CD4-positive, CD25-positive, alpha-beta regulatory T cell (primary cell): ENCODE results near the gene PREB. TPM values are rescaled to one million over a fixed set of nuclear protein-coding genes. Genes with fewer than 3 reads are reported as not detected.
A peak's percentile ranks its signal among the peaks of the same experiment; 100 is the strongest.
"Not testable (repeated sequence)": the region's sequence is repeated elsewhere in the genome, so short reads cannot be mapped to it uniquely, and the experiment has no call there.

Experiments used
- ATAC-seq, 2 donors: fragments of 150-1000 bp; cut with Tn5 transposase; one replicate each; pipeline ENCODE4 v1.10.0; 2021; ENCODE audit warnings: low read depth in 2 of 2, moderate number of reproducible peaks in 2 of 2, moderate library complexity in 1 of 2
- DNase-seq, 3 donors: peaks; one replicate each; pipeline versions ENCODE4 v3.0.0 to v3.0.0-alpha.2; 2012 to 2022; ENCODE audit warnings: mixed read lengths in 1 of 3
- H3K27ac ChIP-seq: one replicate; pipeline ENCODE4 v1.7.0; 2013; ENCODE audit warnings: mild to moderate bottlenecking, low read length; ENCODE audit not compliant: insufficient read depth, poor library complexity, severe bottlenecking
- H3K27me3 ChIP-seq: one replicate; pipeline ENCODE4 v1.7.0; 2013; ENCODE audit warnings: low read length; ENCODE audit not compliant: control insufficient read depth, insufficient read depth
- H3K36me3 ChIP-seq: one replicate; pipeline ENCODE4 v1.7.0; 2013; ENCODE audit warnings: mild to moderate bottlenecking, low read length, moderate library complexity; ENCODE audit not compliant: control insufficient read depth, insufficient read depth
- H3K4me1 ChIP-seq: 2 replicates; pipeline ENCODE4 v1.7.0; 2013; ENCODE audit warnings: mild to moderate bottlenecking, low read length; ENCODE audit not compliant: insufficient read depth, control insufficient read depth, poor library complexity, severe bottlenecking
- H3K4me3 ChIP-seq: one replicate; pipeline ENCODE4 v1.7.0; 2013; ENCODE audit warnings: low read depth, mild to moderate bottlenecking, low read length, moderate library complexity
- H3K9me3 ChIP-seq, 2 experiments: 1 replicate in 1 of 2; 2 replicates in 1 of 2; pipeline ENCODE4 v1.7.0; 2013; ENCODE audit warnings: low read length in 2 of 2, mild to moderate bottlenecking in 1 of 2, moderate library complexity in 1 of 2; ENCODE audit not compliant: control insufficient read depth in 2 of 2
- H3K27ac Mint-ChIP-seq, 3 donors: one replicate each; pipeline ENCODE4 v1.8.0; 2020 to 2022; ENCODE audit warnings: mild to moderate bottlenecking in 3 of 3, mixed read lengths in 3 of 3, moderate library complexity in 2 of 3
- H3K27me3 Mint-ChIP-seq: one replicate; pipeline ENCODE4 v1.8.0; 2022; ENCODE audit warnings: mild to moderate bottlenecking, mixed read lengths
- H3K36me3 Mint-ChIP-seq: one replicate; pipeline ENCODE4 v1.8.0; 2020; ENCODE audit warnings: mixed read lengths
- H3K4me1 Mint-ChIP-seq, 4 donors: one replicate each; pipeline ENCODE4 v1.8.0; 2020 to 2022; ENCODE audit warnings: mixed read lengths in 4 of 4, mild to moderate bottlenecking in 1 of 4
- H3K4me3 Mint-ChIP-seq, 4 donors: one replicate each; pipeline ENCODE4 v1.8.0; 2020 to 2022; ENCODE audit warnings: mild to moderate bottlenecking in 4 of 4, mixed read lengths in 4 of 4, moderate library complexity in 3 of 4
- H3K9me3 Mint-ChIP-seq, 7 donors: one replicate each; pipeline ENCODE4 v1.8.0; 2020 to 2022; ENCODE audit warnings: mixed read lengths in 7 of 7, mild to moderate bottlenecking in 3 of 7, moderate library complexity in 2 of 7
- polyA plus RNA-seq, 4 donors: library from polyadenylated mRNA; unstranded; fragments of 300-500 nt; fragmentation: Illumina TruSeq; gene quantifications; one replicate each; pipeline ENCODE4 v1.2.3, GENCODE V29; 2021
- total RNA-seq: library from RNA; stranded (reverse); gene quantifications from one replicate; pipeline ENCODE4 v1.2.3, GENCODE V29; 2022

The PREB gene, protein sequence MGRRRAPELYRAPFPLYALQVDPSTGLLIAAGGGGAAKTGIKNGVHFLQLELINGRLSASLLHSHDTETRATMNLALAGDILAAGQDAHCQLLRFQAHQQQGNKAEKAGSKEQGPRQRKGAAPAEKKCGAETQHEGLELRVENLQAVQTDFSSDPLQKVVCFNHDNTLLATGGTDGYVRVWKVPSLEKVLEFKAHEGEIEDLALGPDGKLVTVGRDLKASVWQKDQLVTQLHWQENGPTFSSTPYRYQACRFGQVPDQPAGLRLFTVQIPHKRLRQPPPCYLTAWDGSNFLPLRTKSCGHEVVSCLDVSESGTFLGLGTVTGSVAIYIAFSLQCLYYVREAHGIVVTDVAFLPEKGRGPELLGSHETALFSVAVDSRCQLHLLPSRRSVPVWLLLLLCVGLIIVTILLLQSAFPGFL
- total RNA-seq (22.3 TPM), polyA plus RNA-seq (10 to 100 TPM; 60.3 to 90.7 (median 71.1) TPM)

- H3K27me3 Mint-ChIP-seq, result peaks cover 4% of the 10 kb centered on the region
Observed at GRCh38 chr2:27133905-27134780, at the start of gene PREB. TSS of gene PREB (minus strand) at chr2:27134636. CDS start at chr2:27134421, 215 bp downstream.

DNA sequence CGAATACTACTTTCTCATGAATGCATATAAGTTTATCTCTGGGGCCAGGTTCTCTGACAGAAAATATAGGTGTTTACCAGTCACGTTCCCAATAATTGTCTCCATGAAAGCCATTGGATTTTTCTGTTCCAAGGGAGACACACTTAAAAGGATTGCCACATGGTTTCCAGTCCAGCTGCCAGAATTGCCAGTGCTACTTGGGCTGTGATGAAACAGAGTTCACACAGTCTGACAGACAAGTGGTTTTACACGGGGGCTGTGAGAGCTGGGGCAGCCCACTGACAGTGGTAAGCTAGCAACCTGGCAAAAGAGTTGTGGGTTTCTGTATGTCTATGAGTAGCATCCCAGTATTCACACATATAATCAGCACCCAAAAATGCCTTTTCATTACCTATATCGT, 49.7 kb upstream of the PREB start:
- Histone ChIP-seq H3K4me1 (no peaks in the 10 kb centered on the region), H3K4me3 (no peak overlapping the region), H3K36me3 (no peaks in the 10 kb centered on the region), H3K27ac (no peak overlapping the region), H3K27me3 (peaks cover 17% of the 10 kb centered on the region), H3K9me3 (no peaks in the 10 kb centered on the region)
- Mint-ChIP-seq H3K4me1 (no peaks in the 10 kb centered on the region), H3K27ac (no peak overlapping the region), H3K27me3 (peaks cover 74% of the 10 kb centered on the region), H3K9me3 (peaks cover 0 to 2% (median 0%) of the 10 kb centered on the region in 7 donors), H3K36me3 (no peaks in the 10 kb centered on the region), H3K4me3 (no peak overlapping the region)
- DNase-seq, result no peak
- no peak for ATAC-seq

More at GRCh38 chr2:27133905-27134780, at the start of gene PREB:
- Histone ChIP-seq H3K4me1 (peaks cover 18% of the 10 kb centered on the region), H3K9me3 (no peaks in the 10 kb centered on the region), H3K36me3 (peaks cover 29% of the 10 kb centered on the region), H3K27me3 (no peaks in the 10 kb centered on the region), H3K4me3 (peak within 1 kb of the TSS; percentile 85), H3K27ac (peak within 1 kb of the TSS; percentile 83)
- H3K4me3 Mint-ChIP-seq, result peak within 1 kb of the TSS; percentile 89 to 96 (median 94)
- H3K27ac Mint-ChIP-seq, result peak within 1 kb of the TSS; percentile 91 to 98 (median 96)
- ATAC-seq, result peak; percentile 95 to 96
- H3K36me3 Mint-ChIP-seq, result peaks cover 14% of the 10 kb centered on the region
- H3K4me1 Mint-ChIP-seq, result peaks cover 0 to 39% (median 11%) of the 10 kb centered on the region in 4 donors
- peak; percentile 96 to 98 (median 97) for DNase-seq
- H3K9me3 Mint-ChIP-seq, result peaks cover 0 to 1% (median 0%) of the 10 kb centered on the region in 7 donors

- no peak overlapping the region for H3K4me3 Mint-ChIP-seq
- Histone ChIP-seq H3K27ac (no peak overlapping the region), H3K27me3 (peaks cover 27% of the 10 kb centered on the region), H3K4me3 (no peak overlapping the region), H3K4me1 (no peaks in the 10 kb centered on the region), H3K9me3 (no peaks in the 10 kb centered on the region), H3K36me3 (no peaks in the 10 kb centered on the region)
- H3K27ac Mint-ChIP-seq, result no peak overlapping the region
- H3K4me1 Mint-ChIP-seq, result no peaks in the 10 kb centered on the region
- H3K9me3 Mint-ChIP-seq, result peaks cover 0 to 2% (median 0%) of the 10 kb centered on the region in 7 donors
- H3K27me3 Mint-ChIP-seq, result peaks cover 86% of the 10 kb centered on the region
- H3K36me3 Mint-ChIP-seq, result no peaks in the 10 kb centered on the region
- DNase-seq, result no peak
- ATAC-seq, result no peak
Observed at GRCh38 chr2:27182346-27182745, 47.9 kb upstream of the PREB start.

- Histone ChIP-seq H3K36me3 (no peaks in the 10 kb centered on the region), H3K9me3 (no peaks in the 10 kb centered on the region), H3K4me1 (no peaks in the 10 kb centered on the region), H3K27ac (no peak overlapping the region), H3K4me3 (no peak overlapping the region), H3K27me3 (peaks cover 26% of the 10 kb centered on the region)
- H3K9me3 Mint-ChIP-seq, result peaks cover 0 to 2% (median 0%) of the 10 kb centered on the region in 7 donors
- DNase-seq (no peak), ATAC-seq (no peak)
- H3K4me3 Mint-ChIP-seq, result no peak overlapping the region
- no peak overlapping the region for H3K27ac Mint-ChIP-seq
- H3K4me1 Mint-ChIP-seq, result no peaks in the 10 kb centered on the region
- no peaks in the 10 kb centered on the region for H3K36me3 Mint-ChIP-seq
- H3K27me3 Mint-ChIP-seq, result peaks cover 62% of the 10 kb centered on the region
Observed at GRCh38 chr2:27179344-27180000, 45.0 kb upstream of the PREB start.

- Histone ChIP-seq H3K4me1 (no peaks in the 10 kb centered on the region), H3K4me3 (no peak overlapping the region), H3K36me3 (no peaks in the 10 kb centered on the region), H3K27ac (no peak overlapping the region), H3K9me3 (no peaks in the 10 kb centered on the region), H3K27me3 (peaks cover 31% of the 10 kb centered on the region)
- DNase-seq (no peak), ATAC-seq (no peak)
- Mint-ChIP-seq H3K9me3 (peaks cover 0 to under 1% (median 0%) of the 10 kb centered on the region in 7 donors), H3K36me3 (no peaks in the 10 kb centered on the region), H3K27ac (no peak overlapping the region), H3K27me3 (peaks cover 52% of the 10 kb centered on the region), H3K4me3 (no peak overlapping the region), H3K4me1 (no peaks in the 10 kb centered on the region)
Observed at GRCh38 chr2:27178469-27178868, 44.0 kb upstream of the PREB start.

DNA sequence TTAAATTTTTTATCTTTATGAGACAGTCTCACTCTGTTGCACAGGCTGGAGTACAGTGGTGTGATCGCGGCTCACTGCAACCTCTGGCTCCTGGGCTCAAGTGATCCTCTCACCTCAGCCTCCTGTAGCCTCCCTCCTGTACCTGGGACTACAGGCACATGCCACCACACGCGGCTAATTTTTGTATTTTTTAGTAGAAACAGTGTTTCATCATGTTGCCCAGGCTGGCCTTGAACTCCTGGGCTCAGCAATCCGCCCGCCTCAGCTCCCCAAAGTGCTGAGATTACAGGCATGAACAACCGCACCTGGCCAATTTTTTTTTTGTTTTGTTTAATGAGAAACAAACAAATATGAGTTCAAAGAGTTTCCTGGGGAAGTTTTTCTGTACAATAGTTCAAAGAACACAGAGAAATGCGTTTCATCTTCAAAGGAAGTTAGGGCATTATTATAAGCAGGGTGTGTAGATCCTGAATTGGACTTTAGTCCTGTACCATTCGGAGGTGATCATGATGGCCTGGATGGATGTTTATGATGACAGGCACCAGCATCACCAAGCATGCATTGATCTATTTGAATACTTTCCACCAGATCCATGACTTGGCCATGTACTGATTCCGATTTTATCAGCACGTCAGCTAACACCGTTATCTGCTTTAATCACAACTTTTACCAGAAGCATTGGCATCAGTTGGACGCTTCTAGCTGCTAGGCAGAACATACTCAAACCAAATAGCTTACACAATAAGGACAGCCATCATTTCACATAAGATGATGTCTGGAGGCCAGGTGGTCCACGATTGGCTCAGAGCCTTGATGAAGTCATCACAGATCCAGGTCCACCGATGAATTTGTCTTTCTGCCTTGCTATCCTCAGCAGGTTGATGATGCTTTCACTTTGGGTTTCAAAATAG, 43.3 kb upstream of the PREB start:
- no peak overlapping the region for H3K4me3 ChIP-seq
- H3K27ac Mint-ChIP-seq, result no peak overlapping the region
- no peak overlapping the region for H3K27ac ChIP-seq
- ATAC-seq, result no peak
- peaks cover 31% of the 10 kb centered on the region for H3K27me3 ChIP-seq
- peaks cover 49% of the 10 kb centered on the region for H3K27me3 Mint-ChIP-seq
- no peaks in the 10 kb centered on the region for H3K9me3 ChIP-seq
- no peaks in the 10 kb centered on the region for H3K9me3 Mint-ChIP-seq
- H3K36me3 ChIP-seq, result no peaks in the 10 kb centered on the region
- no peaks in the 10 kb centered on the region for H3K4me1 Mint-ChIP-seq
- H3K36me3 Mint-ChIP-seq, result no peaks in the 10 kb centered on the region
- DNase-seq, result no peak
- no peaks in the 10 kb centered on the region for H3K4me1 ChIP-seq
- no peak overlapping the region for H3K4me3 Mint-ChIP-seq

DNA sequence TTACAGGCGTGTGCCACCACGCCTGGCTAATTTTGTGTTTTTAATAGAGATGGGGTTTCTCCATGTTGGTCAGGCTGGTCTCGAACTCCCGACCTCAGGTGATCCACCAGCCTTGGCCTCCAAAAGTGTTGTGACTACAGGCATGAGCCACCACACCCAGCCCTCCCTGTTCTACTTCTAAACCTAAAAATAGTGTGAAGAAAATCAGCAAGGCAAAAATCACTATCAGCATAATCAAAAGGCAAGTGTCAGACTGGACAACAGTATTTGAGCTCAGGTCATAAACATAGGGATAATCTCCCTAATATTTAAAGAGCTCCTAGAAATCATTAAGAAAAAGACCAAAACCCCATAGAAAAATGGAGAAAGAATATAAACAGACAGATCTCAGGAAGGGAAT, 41.3 kb upstream of the PREB start:
- H3K36me3 ChIP-seq, H3K36me3 Mint-ChIP-seq, H3K9me3 ChIP-seq, ATAC-seq, H3K27ac Mint-ChIP-seq, H3K4me3 Mint-ChIP-seq, H3K4me1 Mint-ChIP-seq, H3K9me3 Mint-ChIP-seq, H3K4me3 ChIP-seq, H3K4me1 ChIP-seq, H3K27ac ChIP-seq, DNase-seq: not testable (repeated sequence)
- H3K27me3 ChIP-seq, result peaks cover 25% of the 10 kb centered on the region
- peaks cover 32% of the 10 kb centered on the region for H3K27me3 Mint-ChIP-seq
